ENCODE data around the gene SELENON. TPM values are rescaled to one million over a fixed set of nuclear protein-coding genes. Genes with fewer than 3 reads are reported as not detected.

SELENON gene
- total and polyA plus RNA-seq, 10 of the 15 experiments (the other 5 are each of a cell fraction or from before 2014, with no cell fraction given), result 0.07 to 5.1 (median 0.80) TPM

- no peaks in the 10 kb centered on the region for H3K4me1 ChIP-seq (ENCODE audit: control insufficient read depth, insufficient read depth, low read length)
- FAIRE-seq (no peak), ATAC-seq (no peak), DNase-seq (ENCODE audit: low read depth, low spot score) (no peak)
- no peaks in the 10 kb centered on the region for H3K9me3 ChIP-seq (replicated peaks; ENCODE audit: control insufficient read depth, insufficient read depth, low read length)
- ChIA-PET POLR2A (no interaction called here), RAD21 (ENCODE audit: unreplicated experiment) (no interaction called here), CTCF (interaction anchor here (1.2 kb wide), 1 partner anchor 271 kb away, joined by 3 read pairs; no protein-coding TSS in a partner anchor), SMC1A (ENCODE audit: uncharacterized antibody, unreplicated experiment) (interaction anchor here (1.0 to 1.5 kb wide), 2 partner anchors 165 to 288 kb away, joined by 3 read pairs; no protein-coding TSS in a partner anchor)
- 62% methylated on average over 4 of the region's 4 CpGs for WGBS (ENCODE audit: insufficient coverage, insufficient replicate concordance, low lambda C conversion rate, missing lambda C conversion rate)
- H3K27me3 ChIP-seq (replicated peaks in 1 of 2; ENCODE audit: control insufficient read depth in 2 of 2, insufficient read depth in 2 of 2, low read length in 1 of 2), result peaks cover 3 to 4% of the 10 kb centered on the region in 2 experiments
- no peaks in the 10 kb centered on the region for H4K20me1 ChIP-seq (ENCODE audit: control insufficient read depth, insufficient read depth)
- no peaks in the 10 kb centered on the region for H3K79me2 ChIP-seq (ENCODE audit: control insufficient read depth, insufficient read depth, low read length)
- H3K4me2 ChIP-seq (ENCODE audit: control insufficient read depth, insufficient read depth), result no peak overlapping the region
- no peak overlapping the region for H3K27ac ChIP-seq (ENCODE audit: control insufficient read depth, insufficient read depth)
- no peak overlapping the region for H2AFZ ChIP-seq (ENCODE audit: control insufficient read depth, low read depth, low read length)
- H3K9ac ChIP-seq (ENCODE audit: control insufficient read depth, insufficient read depth, low read length), result no peak overlapping the region
- H3K36me3 ChIP-seq (ENCODE audit: control insufficient read depth in 2 of 2, insufficient read depth in 2 of 2, low read length in 1 of 2), result no peaks in the 10 kb centered on the region
- intact Hi-C loops (cut with micrococcal nuclease; ENCODE audit: unreplicated experiment) (no loop called here), in situ Hi-C loops (cut with MboI) (loop anchor here (5.0 kb wide), 1 partner anchor 50 kb away; no protein-coding TSS in a partner anchor)
- no TSS peak for BruUV-seq (replicated peaks)
- no peak overlapping the region for H3K4me3 ChIP-seq
- TF ChIP-seq MYB (IDR thresholded peaks at IDR 0.05; ENCODE audit: borderline replicate concordance, low read depth, low read length) (no peak), RBBP5 (conservative IDR thresholded peaks at IDR 0.05) (no peak), RB1 (IDR thresholded peaks at IDR 0.05; ENCODE audit: borderline replicate concordance) (no peak), MAX (IDR thresholded peaks at IDR 0.05; ENCODE audit: low read depth, low read length) (no peak), YBX1 (IDR thresholded peaks at IDR 0.05) (no peak), TBL1XR1 (IDR thresholded peaks at IDR 0.05; ENCODE audit: low read depth, low read length) (no peak), E2F4 (IDR thresholded peaks at IDR 0.05; ENCODE audit: low read depth, low read length) (no peak), ZNF207 (IDR thresholded peaks at IDR 0.05; ENCODE audit: borderline replicate concordance) (no peak)
- TF ChIP-seq, protein P1, sequence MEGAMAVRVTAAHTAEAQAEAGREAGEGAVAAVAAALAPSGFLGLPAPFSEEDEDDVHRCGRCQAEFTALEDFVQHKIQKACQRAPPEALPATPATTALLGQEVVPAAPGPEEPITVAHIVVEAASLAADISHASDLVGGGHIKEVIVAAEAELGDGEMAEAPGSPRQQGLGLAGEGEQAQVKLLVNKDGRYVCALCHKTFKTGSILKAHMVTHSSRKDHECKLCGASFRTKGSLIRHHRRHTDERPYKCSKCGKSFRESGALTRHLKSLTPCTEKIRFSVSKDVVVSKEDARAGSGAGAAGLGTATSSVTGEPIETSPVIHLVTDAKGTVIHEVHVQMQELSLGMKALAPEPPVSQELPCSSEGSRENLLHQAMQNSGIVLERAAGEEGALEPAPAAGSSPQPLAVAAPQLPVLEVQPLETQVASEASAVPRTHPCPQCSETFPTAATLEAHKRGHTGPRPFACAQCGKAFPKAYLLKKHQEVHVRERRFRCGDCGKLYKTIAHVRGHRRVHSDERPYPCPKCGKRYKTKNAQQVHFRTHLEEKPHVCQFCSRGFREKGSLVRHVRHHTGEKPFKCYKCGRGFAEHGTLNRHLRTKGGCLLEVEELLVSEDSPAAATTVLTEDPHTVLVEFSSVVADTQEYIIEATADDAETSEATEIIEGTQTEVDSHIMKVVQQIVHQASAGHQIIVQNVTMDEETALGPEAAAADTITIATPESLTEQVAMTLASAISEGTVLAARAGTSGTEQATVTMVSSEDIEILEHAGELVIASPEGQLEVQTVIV (IDR thresholded peaks at IDR 0.05; ENCODE audit: borderline replicate concordance, partially characterized antibody), result no peak
Observed at GRCh38 chr1:25792115-25792514, 7.9 kb upstream of the SELENON start.

Data from GM12878 (cell line).